ENCODE results near the gene FARP1. TPM values are rescaled to one million over a fixed set of nuclear protein-coding genes. Genes with fewer than 3 reads are reported as not detected.

The FARP1 gene
- total RNA-seq, 1 donor from 2014 or later: 357 TPM

DNA sequence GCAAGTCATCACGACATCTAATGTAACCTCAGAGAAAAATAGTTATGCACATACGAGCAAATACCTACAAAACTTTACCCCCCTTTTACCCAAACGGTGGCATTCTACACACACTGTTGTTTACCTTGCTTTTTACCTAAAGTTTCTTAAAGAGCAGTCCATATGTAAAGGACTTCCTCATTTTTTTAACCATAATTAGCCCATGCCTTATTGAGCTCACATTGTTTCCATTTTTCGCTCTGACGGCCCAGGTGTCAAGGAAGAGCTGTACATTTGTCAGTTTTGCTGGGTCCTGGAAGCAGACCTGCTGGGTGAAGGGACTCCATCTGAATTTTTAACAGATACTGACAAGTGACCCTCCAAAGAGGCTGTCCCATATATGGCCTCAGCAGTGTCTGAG is 344.6 kb downstream of the FARP1 start:
- TF ChIP-seq, protein P1, sequence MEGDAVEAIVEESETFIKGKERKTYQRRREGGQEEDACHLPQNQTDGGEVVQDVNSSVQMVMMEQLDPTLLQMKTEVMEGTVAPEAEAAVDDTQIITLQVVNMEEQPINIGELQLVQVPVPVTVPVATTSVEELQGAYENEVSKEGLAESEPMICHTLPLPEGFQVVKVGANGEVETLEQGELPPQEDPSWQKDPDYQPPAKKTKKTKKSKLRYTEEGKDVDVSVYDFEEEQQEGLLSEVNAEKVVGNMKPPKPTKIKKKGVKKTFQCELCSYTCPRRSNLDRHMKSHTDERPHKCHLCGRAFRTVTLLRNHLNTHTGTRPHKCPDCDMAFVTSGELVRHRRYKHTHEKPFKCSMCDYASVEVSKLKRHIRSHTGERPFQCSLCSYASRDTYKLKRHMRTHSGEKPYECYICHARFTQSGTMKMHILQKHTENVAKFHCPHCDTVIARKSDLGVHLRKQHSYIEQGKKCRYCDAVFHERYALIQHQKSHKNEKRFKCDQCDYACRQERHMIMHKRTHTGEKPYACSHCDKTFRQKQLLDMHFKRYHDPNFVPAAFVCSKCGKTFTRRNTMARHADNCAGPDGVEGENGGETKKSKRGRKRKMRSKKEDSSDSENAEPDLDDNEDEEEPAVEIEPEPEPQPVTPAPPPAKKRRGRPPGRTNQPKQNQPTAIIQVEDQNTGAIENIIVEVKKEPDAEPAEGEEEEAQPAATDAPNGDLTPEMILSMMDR (IDR thresholded peaks at IDR 0.05): no peak
- Mint-ChIP-seq H3K27ac (ENCODE audit: unreplicated experiment) (peak overlapping the region; percentile 71), H3K4me1 (ENCODE audit: unreplicated experiment) (peaks cover 86% of the 10 kb centered on the region), H3K9me3 (ENCODE audit: unreplicated experiment) (no peaks in the 10 kb centered on the region), H3K4me3 (ENCODE audit: unreplicated experiment) (no peak overlapping the region), H3K27me3 (ENCODE audit: unreplicated experiment) (no peaks in the 10 kb centered on the region), H3K36me3 (ENCODE audit: unreplicated experiment) (peaks cover 10% of the 10 kb centered on the region)
- no peak for DNase-seq (ENCODE audit: extremely low spot score, unreplicated experiment)

DNA sequence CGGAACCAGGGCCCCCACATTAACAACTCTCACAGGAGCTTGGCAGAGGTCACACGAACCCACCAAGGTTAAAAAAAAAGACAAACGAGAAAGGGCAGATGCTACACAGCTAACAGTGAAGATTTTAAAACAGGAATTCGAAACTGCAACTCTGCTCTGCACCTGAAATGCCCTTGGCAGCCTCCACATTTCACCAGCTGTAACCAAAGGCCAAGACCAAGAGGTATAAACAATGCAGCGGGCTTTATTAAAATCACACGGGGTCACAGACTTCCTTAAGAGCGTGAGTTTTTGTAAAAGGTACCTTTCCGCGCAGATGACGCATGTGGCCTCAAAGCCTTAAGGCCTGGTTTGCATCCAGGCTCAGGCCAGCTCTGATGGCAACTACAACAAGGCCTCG is 345.8 kb downstream of the FARP1 start:
- H3K36me3 Mint-ChIP-seq (ENCODE audit: unreplicated experiment): peaks cover 15% of the 10 kb centered on the region
- TF ChIP-seq, protein P1 (IDR thresholded peaks at IDR 0.05): no peak
- DNase-seq (ENCODE audit: extremely low spot score, unreplicated experiment): no peak
- H3K27ac Mint-ChIP-seq (ENCODE audit: unreplicated experiment): peak overlapping the region; percentile 23
- H3K9me3 Mint-ChIP-seq (ENCODE audit: unreplicated experiment): no peaks in the 10 kb centered on the region
- peaks cover 84% of the 10 kb centered on the region for H3K4me1 Mint-ChIP-seq (ENCODE audit: unreplicated experiment)
- H3K4me3 Mint-ChIP-seq (ENCODE audit: unreplicated experiment): no peak overlapping the region
- no peaks in the 10 kb centered on the region for H3K27me3 Mint-ChIP-seq (ENCODE audit: unreplicated experiment)

DNA sequence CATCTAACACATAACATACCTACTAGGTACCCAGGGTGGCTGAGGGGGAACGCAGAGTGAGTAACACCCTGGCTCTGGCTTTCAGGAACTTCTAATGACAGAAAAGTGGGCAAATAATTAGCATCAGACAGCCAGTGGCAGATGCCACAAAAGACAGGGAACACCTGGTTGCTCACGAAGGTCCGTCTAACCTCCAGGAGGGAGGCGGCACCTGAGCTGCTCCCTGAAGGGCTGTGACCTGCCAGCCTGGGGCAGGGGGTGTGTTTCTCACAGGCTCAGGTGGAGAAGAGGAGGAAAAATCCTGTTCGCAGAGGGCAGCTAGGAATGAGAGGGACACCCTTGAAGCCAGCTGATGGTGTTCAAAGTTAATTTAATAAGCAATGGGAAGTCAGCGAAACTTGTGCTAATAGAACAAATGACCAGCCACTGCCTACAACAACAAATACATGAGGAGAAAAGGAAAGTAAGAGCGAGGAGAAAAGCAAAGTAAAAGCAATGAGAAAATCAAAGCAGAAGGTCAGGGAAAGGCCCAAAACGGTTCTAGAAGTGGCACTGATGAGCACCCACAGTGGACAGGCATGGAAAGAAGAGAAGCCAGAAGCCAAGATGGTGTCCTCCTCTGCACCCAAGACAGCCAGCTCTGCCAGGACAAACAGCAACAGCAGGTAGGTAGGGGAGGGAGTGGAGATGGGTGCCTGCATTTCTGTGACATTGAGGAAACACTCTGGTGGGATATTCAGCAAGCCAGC is 346.7 kb downstream of the FARP1 start:
- no peak overlapping the region for H3K27ac Mint-ChIP-seq (ENCODE audit: unreplicated experiment)
- TF ChIP-seq, protein P1 (IDR thresholded peaks at IDR 0.05): no peak
- peak; percentile 1 for DNase-seq (ENCODE audit: extremely low spot score, unreplicated experiment)

DNA sequence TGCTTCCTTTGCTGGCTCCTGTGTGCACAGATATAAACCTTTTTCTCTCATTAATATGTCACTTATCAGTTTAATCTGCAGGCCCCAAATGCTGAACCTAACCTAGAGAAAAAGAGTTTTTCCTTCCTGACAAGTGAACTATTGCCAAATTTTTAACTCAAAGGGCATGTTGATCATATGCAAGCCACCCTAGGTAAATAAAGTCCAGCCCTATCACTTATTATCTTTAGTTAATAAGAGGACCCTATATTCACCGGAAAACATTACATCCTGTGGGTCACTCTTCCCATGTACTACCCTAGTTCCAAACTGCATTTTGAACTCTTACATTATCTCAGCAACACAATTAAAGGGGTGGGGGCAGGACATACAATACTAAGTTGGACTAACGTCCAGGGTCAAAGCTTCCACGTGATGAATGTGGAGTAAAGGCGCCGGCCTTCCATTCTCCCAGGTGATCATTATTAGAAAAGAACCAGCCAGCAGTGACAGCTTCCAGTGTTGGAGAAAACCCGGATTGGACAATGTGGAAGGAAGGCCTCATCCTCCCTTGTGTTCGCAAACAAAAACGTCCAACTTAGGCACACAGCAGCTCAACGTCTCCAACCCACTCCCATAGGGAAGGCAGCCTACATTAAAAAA is 347.4 kb downstream of the FARP1 start:
- H3K4me1 Mint-ChIP-seq (ENCODE audit: unreplicated experiment): peaks cover 78% of the 10 kb centered on the region
- DNase-seq (ENCODE audit: extremely low spot score, unreplicated experiment): no peak
- H3K27me3 Mint-ChIP-seq (ENCODE audit: unreplicated experiment): no peaks in the 10 kb centered on the region
- no peak overlapping the region for H3K4me3 Mint-ChIP-seq (ENCODE audit: unreplicated experiment)
- H3K9me3 Mint-ChIP-seq (ENCODE audit: unreplicated experiment): no peaks in the 10 kb centered on the region
- peaks cover 15% of the 10 kb centered on the region for H3K36me3 Mint-ChIP-seq (ENCODE audit: unreplicated experiment)
- TF ChIP-seq, protein P1 (IDR thresholded peaks at IDR 0.05): no peak
- H3K27ac Mint-ChIP-seq (ENCODE audit: unreplicated experiment): no peak overlapping the region

More for the DNA sequence above, 346.7 kb downstream of the FARP1 start:
- H3K4me3 Mint-ChIP-seq (ENCODE audit: unreplicated experiment): no peak overlapping the region
- H3K27me3 Mint-ChIP-seq (ENCODE audit: unreplicated experiment): no peaks in the 10 kb centered on the region
- no peaks in the 10 kb centered on the region for H3K9me3 Mint-ChIP-seq (ENCODE audit: unreplicated experiment)
- peaks cover 15% of the 10 kb centered on the region for H3K36me3 Mint-ChIP-seq (ENCODE audit: unreplicated experiment)
- H3K4me1 Mint-ChIP-seq (ENCODE audit: unreplicated experiment): peaks cover 78% of the 10 kb centered on the region

DNA sequence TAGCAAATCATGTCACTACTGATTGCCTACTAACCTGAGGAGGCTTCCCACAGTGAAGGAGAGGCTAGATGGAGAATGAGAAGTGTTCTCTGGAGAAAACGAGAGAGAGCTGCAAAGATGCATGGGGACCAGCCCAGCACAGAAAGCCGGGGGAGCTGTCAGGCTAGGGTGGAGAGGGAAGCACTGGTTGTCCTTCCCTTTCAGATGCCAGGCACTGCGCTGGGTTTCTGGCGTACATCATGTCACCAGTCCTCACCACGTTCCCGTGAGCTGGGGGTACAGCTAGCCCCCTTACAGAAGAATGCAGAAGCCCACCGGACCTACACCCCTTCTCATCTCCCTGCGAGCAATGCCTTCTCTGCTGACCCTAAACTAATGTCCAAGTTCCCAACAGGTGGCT is 348.0 kb downstream of the FARP1 start:
- no peak overlapping the region for H3K4me3 Mint-ChIP-seq (ENCODE audit: unreplicated experiment)

More for the DNA sequence above, 348.0 kb downstream of the FARP1 start:
- Mint-ChIP-seq H3K27me3 (ENCODE audit: unreplicated experiment) (no peaks in the 10 kb centered on the region), H3K4me1 (ENCODE audit: unreplicated experiment) (peaks cover 78% of the 10 kb centered on the region), H3K36me3 (ENCODE audit: unreplicated experiment) (peaks cover 15% of the 10 kb centered on the region), H3K27ac (ENCODE audit: unreplicated experiment) (no peak overlapping the region), H3K9me3 (ENCODE audit: unreplicated experiment) (no peaks in the 10 kb centered on the region)
- peak; percentile 69 for DNase-seq (ENCODE audit: extremely low spot score, unreplicated experiment)
- TF ChIP-seq, protein P1 (IDR thresholded peaks at IDR 0.05): no peak
